NCI-H774 (cell line): ENCODE data around the gene IL7R.

ENCODE experiments used
- DNase-seq: peaks from one replicate; lab custom pipeline; 2025; lab: John Stamatoyannopoulos, UW

Gene IL7R

DNA sequence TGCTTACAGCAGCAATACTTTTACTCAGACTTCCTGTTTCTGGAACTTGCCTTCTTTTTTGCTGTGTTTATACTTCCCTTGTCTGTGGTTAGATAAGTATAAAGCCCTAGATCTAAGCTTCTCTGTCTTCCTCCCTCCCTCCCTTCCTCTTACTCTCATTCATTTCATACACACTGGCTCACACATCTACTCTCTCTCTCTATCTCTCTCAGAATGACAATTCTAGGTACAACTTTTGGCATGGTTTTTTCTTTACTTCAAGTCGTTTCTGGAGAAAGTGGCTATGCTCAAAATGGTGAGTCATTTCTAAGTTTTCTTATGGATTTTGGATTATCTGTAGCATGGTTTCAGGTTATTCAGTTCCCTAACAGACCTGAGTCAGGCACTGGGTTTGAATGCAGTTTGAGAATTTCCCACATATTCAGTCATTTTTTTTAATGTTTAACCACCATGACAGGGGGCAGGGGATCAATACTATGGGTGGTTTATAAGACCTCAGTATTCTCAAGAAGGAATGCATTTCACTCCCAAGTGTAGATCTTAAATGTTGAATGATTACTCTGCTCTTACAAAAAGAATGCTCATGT is at the start of gene IL7R:
IL7R (plus strand) TSS at position 127 of the 587 bp plus-strand sequence; CDS start at position 214, 87 bp downstream.
- DNase-seq, result no peak

DNA sequence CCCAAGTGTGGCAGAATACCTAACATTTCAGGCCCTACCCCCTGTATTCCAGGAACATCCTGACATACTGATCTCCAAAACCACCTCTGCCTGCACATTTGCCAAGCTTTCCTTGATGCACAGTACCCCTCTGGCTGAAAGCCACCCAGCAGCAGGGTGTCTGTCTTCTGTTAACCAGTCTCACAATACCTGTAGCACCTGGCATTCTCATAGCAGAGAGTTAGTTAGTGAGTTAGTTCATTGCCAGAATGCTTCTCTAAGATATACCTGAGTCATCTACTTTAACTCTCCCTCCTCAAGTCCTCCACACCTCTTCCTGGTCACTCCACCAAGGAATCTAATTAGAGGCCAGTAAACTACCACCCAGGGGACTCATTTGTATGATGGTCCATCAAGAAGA is 46.1 kb upstream of the IL7R start:
- no peak for DNase-seq

DNA sequence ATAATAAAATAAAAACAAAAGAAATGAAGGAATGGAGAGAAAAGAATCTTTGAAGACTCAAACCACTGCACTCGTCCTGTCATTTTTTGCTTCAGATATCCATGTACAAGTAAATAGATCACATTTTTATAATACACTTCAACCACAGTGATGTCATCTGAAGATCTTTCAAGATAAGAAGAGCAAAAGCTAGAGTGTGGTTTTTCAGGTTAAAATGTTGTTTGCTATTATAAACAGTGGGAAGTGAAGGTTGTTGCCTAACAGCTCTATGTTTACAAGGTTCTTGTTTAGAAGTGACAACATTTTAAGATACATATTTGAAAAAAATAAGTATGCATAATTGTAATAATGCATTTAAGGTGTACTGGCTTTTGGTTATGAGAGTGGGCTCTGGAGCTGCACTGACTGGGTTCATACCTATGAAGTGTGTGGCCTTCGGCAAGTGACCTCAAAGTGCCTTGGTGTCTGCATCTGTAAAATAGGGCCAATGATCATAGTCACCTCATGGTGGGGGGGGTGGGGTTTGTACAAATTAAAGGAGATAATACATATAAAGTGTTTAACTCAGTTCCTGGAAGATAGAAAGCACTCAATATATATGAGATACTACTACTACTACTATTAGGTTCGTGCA is 45.5 kb upstream of the IL7R start:
- DNase-seq, result no peak

- no peak for DNase-seq
Measured at GRCh38 chr5:35813521-35813920, 43.2 kb upstream of the IL7R start.

DNA sequence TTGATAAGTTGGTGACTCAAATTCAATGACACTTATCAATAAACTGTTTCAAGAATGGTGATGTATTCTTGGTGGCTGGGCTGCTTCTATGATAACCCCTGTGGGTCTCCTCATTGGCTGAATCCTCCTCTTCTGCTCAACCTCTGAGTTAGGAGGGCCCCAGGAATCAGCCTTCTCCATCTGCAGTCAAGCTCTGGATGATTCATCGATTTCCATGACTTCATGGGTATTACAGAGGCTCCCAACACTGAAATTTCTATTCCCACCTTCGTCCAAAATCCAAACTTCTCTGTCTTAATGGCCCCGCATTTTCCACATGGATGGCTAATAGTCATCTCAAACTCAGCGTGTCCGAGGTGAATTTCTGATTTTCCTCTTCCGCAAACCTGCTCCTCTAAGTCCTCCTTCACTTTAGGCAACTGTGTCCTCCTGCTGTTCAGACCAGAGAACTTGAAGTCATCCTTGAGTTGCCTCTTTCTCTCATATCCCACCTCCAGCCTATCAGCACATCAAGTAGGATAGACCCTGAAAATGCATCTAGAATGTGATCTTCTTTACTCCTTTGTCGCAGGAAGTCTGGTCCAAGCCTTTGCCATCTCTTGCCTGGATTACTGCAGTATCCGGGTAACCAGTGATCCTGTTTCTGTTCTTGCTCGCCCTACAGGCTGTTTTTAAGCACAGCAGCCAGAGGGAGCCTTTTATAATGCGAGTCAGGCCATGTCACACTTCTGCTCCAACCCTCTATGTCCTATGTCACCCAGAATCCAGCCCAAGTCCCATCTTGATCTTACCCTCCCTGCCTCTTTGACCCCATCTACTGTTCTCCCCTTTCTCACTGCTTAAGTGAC is 41.4 kb upstream of the IL7R start:
- DNase-seq, result no peak

GRCh38 chr5:35816881-35817521 is 39.7 kb upstream of the IL7R start:
- DNase-seq, result no peak

- no peak for DNase-seq
Measured at GRCh38 chr5:35819026-35819425, 37.7 kb upstream of the IL7R start.

DNA sequence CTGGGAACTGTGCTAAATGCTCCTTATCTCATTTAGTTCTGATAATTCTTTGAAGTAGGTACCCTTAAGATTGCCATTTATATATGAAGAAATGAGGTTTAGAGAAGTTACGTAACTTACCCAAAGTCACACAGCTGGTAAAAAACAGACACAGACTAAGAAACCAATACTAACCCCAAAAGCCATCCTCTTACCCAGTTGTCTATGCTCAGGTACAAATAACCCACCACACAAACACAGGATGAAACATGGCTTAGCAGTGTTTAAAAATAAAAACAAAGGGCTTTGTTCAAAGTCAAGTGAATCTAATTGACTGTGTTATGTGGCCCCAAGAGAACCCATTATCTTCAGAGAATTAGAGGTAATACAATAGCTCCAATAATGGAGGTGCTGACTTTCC is 37.0 kb upstream of the IL7R start:
- no peak for DNase-seq

GRCh38 chr5:35820735-35821134 is 36.0 kb upstream of the IL7R start:
- no peak for DNase-seq

- DNase-seq, result no peak
Measured at GRCh38 chr5:35821513-35821912, 35.2 kb upstream of the IL7R start.

DNA sequence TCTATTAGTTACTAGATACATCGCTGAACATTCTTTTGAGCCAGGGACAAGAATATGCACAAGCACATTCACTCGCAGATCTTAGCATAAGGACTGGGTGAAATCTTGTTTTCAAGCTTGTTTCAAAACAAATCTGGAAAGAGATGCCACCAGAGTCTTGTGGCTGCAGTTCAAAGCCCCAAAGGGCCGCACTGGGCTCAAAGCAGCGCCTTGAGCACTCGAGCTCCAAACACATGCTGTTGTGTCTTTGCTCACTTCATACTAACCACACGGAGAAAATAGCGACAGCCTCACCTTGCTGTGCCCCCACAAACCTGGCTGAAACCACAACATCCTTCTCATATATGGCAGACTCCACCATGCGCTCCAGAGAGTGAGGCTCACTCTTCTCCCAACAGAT is 34.2 kb upstream of the IL7R start:
- DNase-seq, result no peak

- DNase-seq, result no peak
Measured at GRCh38 chr5:35823347-35824098, 33.2 kb upstream of the IL7R start.

DNA sequence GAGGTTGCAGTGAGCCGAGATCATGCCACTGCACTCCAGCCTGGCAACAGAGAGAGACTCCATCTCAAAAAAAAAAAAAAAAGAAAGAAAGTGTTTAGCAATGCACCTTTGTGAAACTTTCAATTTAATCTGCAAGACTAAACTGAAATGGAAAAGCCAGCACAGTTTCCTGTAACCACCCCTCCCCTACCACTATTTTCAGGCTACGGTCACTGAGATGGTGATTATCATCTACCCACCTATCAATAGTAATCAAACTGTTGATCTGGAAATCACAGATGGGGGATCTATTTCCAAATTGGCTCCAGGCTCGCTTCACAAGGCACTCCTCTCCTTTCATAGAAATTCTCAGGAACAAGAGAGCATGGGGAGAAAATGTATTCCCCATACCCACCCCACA is 30.6 kb upstream of the IL7R start:
- DNase-seq, result no peak

DNA sequence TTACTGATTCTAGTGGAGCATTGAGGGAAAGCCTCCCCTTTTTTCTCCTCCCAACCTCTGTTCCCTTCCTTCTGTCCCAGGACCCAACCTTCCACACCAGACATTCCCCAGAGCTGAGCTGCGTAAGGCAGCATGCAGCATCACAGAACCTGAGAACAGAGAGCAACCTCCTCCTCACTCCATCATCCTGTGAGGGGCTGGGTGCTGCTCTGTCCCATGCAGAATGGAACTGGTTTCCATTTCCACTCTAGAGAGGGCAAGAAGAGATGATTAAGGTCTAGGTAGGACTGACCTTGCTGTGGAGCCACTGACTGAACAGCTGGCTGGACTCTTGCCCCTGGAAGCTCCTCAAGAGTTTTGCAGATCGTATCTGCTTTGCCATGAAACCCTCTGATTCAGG is 30.1 kb upstream of the IL7R start:
- DNase-seq, result no peak

DNA sequence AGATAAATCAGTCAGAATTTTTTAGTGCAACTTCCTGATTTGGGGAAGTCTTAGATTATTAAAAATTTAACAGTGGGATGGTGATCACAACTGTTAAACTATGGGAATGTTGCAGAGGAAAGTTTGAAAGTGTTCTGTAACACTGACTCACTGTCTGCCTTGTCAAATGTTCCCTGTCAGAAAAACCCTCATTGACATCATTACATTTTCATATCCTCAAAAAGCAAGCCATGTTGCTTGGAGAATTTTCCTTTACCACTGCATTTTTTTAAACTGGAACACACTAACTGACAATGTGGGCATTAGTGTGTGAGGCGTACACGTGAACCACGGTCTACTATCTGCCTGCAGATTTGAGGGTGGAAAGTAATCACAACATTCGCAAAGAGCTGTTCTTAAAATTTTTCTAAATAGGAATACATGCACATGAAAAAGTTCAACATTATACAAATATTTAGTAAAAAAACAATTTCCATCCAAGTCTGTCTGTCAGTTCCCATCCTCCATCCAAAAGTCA is 28.6 kb upstream of the IL7R start:
- no peak for DNase-seq

GRCh38 chr5:35830587-35830986 is 26.1 kb upstream of the IL7R start:
- DNase-seq, result no peak

DNA sequence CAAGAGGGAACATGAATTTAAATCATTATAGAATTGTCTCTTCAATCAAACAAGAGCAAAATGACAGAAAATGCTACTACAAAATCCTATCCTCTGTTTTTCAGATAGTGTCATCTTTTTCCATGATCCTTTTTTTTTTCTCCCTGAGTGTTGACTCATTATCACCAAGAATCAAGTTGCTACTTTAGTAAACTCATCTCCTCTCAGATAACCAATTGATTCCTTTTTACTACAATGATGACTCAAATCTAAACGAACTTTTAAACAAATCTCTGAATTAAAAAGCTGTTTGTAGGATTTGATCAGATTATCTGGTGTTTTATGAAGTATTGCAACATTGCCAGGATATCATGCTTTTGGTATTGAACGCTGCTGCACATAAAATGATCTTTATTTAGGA is 23.9 kb upstream of the IL7R start:
- no peak for DNase-seq

- DNase-seq, result no peak
Measured at GRCh38 chr5:35833224-35833623, 23.5 kb upstream of the IL7R start.

DNA sequence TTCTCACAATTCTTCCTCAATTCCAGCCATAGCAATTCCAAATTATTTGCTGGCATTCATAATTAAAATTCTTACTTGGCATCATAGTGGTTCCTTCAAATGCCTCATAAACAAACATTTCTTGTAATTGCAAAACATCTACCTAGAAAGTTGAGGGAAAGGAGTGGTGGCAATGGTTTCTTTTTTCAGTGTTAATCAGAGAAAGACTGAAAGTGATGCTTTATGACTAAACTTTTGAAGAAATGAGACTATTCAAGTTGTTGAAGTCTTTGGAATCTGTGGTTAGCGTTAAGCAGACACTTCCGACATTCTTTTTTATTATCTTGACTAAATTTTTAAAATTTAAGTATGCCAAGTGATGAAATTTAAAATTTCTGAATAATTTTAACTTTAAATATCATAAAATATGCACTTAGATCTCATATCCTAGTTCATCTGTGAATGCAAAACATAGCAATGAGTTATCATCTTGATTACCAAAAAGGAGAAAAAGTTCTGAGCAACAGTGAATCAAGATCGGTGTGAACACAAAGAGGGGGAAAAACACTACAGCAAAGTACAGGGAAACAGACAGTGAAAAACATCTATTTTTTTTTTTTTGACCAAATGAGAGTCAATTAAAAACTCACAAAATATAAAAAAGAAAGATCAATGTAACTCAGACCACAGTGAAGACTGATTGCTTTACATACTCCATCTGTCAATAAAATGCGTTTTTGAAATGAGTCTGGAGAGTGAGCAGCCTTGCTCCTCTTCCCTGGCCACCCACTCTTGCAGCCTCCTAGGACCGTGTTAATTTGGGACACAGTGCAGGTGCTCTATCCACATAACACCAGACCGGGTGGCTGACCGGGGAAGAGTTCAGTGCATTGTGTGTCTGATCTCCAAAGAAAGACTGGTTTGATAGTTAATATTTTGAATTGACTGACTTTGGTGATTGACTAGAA is 20.6 kb upstream of the IL7R start:
- no peak for DNase-seq

DNA sequence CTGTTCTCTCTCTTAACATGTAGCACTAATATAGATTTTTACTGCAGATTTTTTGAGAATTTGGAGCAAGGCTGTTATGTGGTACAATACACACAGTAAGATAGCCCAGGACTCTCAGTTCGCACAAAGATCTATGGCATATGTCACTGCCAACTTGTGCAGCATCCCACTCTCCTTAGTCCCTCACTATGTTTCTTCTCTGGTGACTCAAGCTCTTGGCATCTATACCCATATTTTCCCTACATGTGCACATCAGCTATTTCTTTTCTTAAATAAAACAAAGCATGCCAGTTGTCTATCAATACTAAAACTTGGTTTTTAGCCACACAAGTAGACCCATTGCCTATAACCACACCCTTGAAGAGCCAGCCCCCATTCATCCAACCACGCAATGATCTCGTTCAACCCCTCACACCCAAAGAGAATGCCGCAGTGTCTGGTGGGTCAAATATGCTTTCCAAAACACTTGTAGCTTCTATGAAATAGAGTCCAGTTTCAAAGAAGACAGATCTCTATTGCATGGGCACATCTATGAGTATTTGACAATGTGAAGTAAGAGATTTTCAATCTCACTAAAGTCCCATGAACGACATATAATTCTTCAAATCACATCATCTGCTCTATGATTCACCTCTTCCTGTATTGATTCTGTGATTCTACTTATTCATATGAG is 18.2 kb upstream of the IL7R start:
- no peak for DNase-seq
